Activated CD8-positive, alpha-beta memory T cell treated with anti-CD3 and anti-CD28 coated beads for 24 hours (primary cell): ENCODE results near the gene SEC16B.

ENCODE experiments used
- DNase-seq: peaks from one replicate; pipeline ENCODE4 v3.0.0-alpha.2; 2020

SEC16B gene

GRCh38 chr1:177976596-177976995, 6.7 kb upstream of the SEC16B start:
- DNase-seq = no peak

GRCh38 chr1:177975588-177976495, 6.0 kb upstream of the SEC16B start:
- DNase-seq = no peak

- no peak for DNase-seq
Observed at GRCh38 chr1:177973585-177973984, 3.7 kb upstream of the SEC16B start.

GRCh38 chr1:177969109-177969508, 749 bp downstream of the SEC16B start:
- DNase-seq = no peak

GRCh38 chr1:177966199-177966598, 3.7 kb downstream of the SEC16B start:
- DNase-seq = no peak

- no peak for DNase-seq
Observed at GRCh38 chr1:177965293-177965692, 4.6 kb downstream of the SEC16B start.

- no peak for DNase-seq
Observed at GRCh38 chr1:177964336-177964735, 5.5 kb downstream of the SEC16B start.

GRCh38 chr1:177960939-177961622, 8.8 kb downstream of the SEC16B start:
- DNase-seq = no peak

GRCh38 chr1:177959811-177960515, 9.9 kb downstream of the SEC16B start:
- no peak for DNase-seq

- no peak for DNase-seq
Observed at GRCh38 chr1:177958092-177958491, 11.8 kb downstream of the SEC16B start.

- no peak for DNase-seq
Observed at GRCh38 chr1:177954076-177954475, 15.8 kb downstream of the SEC16B start.

GRCh38 chr1:177953549-177953948, 16.3 kb downstream of the SEC16B start:
- DNase-seq = no peak

- DNase-seq = no peak
Observed at GRCh38 chr1:177952691-177953090, 17.2 kb downstream of the SEC16B start.

- no peak for DNase-seq
Observed at GRCh38 chr1:177952249-177952648, 17.6 kb downstream of the SEC16B start.

- DNase-seq = no peak
Observed at GRCh38 chr1:177950506-177950905, 19.4 kb downstream of the SEC16B start.

GRCh38 chr1:177948336-177948972, 21.4 kb downstream of the SEC16B start:
- DNase-seq = no peak

- no peak for DNase-seq
Observed at GRCh38 chr1:177947623-177948022, 22.2 kb downstream of the SEC16B start.

GRCh38 chr1:177945943-177946650, 23.8 kb downstream of the SEC16B start:
- peak; percentile 62 for DNase-seq

- DNase-seq = no peak
Observed at GRCh38 chr1:177944016-177944949, 25.6 kb downstream of the SEC16B start.

GRCh38 chr1:177941976-177942375, 27.9 kb downstream of the SEC16B start:
- DNase-seq = no peak

- DNase-seq = no peak
Observed at GRCh38 chr1:177940682-177941081, 29.2 kb downstream of the SEC16B start.
